ENCODE data around the gene ZNF335. TPM values are rescaled to one million over a fixed set of nuclear protein-coding genes. Genes with fewer than 3 reads are reported as not detected.
A peak's percentile ranks its signal among the peaks of the same experiment; 100 is the strongest.

Gene ZNF335
- total and polyA plus RNA-seq, 2 of the 13 experiments (the other 11 are each of a cell fraction or from before 2014, with no cell fraction given), result 9.7 to 13.7 TPM

- TF ChIP-seq CENPX (CRISPR knock-in tag; IDR thresholded peaks at IDR 0.05) (no peak), ZUFSP (CRISPR knock-in tag; IDR thresholded peaks at IDR 0.05; ENCODE audit: borderline replicate concordance) (no peak), ZNF501 (CRISPR knock-in tag; IDR thresholded peaks at IDR 0.05) (peak; percentile 53; the same call in 1 of the 2 replicates), TRIM24 (CRISPR knock-in tag; IDR thresholded peaks at IDR 0.05) (0 out of 2 replicates have a peak, but pooled peaks have one; percentile 21), ZNF18 (CRISPR knock-in tag; IDR thresholded peaks at IDR 0.05; ENCODE audit: insufficient replicate concordance) (no peak), MLLT10 (CRISPR knock-in tag; IDR thresholded peaks at IDR 0.05) (no peak), ZBTB33 (CRISPR knock-in tag; IDR thresholded peaks at IDR 0.05) (no peak), MED8 (CRISPR knock-in tag; IDR thresholded peaks at IDR 0.05; ENCODE audit: insufficient replicate concordance) (peak; percentile 7), ZNF468 (CRISPR knock-in tag; IDR thresholded peaks at IDR 0.05) (no peak), AFF4 (CRISPR knock-in tag; IDR thresholded peaks at IDR 0.05) (no peak), THYN1 (CRISPR knock-in tag; IDR thresholded peaks at IDR 0.05; ENCODE audit: borderline replicate concordance, low read depth) (0 out of 2 replicates have a peak, but pooled peaks have one; percentile 77), ZHX1 (CRISPR knock-in tag; IDR thresholded peaks at IDR 0.05; ENCODE audit: low read depth) (0 out of 2 replicates have a peak, but pooled peaks have one; percentile 15), ZNF691 (CRISPR knock-in tag; IDR thresholded peaks at IDR 0.05; ENCODE audit: borderline replicate concordance, low read depth) (0 out of 2 replicates have a peak, but pooled peaks have one; percentile 23)
Observed at GRCh38 chr20:45920462-45921336, 51.3 kb downstream of the ZNF335 start (continued).

All from HepG2 (cell line).